ENCODE results near the gene GUK1. TPM values are rescaled to one million over a fixed set of nuclear protein-coding genes. Genes with fewer than 3 reads are reported as not detected.
A peak's percentile ranks its signal among the peaks of the same experiment; 100 is the strongest.

The GUK1 gene
- total RNA-seq, 1 experiment from 2014 or later: 111 TPM

DNA sequence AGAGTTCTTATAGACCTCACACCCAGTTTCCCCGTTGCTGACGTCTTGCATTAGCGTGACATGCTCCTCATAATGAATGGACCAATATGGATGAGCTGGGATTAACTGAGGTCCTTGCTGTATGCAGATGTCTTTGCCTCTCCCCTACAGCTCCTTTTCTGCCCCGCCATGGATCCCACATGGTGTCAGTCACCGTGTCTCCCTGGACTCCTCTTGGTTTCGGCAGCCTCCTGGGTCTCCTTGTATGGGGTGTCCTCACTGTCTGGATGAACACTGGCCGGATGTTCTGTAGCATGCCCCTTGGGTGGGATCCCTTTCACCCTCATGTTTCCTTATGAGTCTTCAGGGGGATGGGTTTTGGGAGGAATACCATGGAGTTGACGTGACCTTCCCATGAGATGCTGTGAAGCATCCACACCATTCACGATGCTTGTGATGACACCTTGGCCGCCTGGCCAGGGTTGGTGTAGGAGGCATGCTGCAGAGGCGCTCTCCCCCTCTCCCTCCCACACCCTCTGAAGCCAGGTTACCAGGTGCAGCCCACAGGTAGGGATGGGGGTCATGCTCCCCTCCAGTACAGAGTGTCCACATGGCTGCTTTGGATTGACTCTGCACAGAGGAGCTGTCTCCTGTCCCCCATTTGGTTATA, 14.1 kb downstream of the GUK1 start:
- H3K27ac Mint-ChIP-seq: no peak overlapping the region
- ChIA-PET POLR2A (no interaction called here), CTCF (interaction anchor here (1.3 kb wide), 1 partner anchor 23 kb away, joined by 3 read pairs; no protein-coding TSS in a partner anchor)
- no peak for ATAC-seq
- no peaks in the 10 kb centered on the region for H3K36me3 Mint-ChIP-seq
- peaks cover 10% of the 10 kb centered on the region for H3K27me3 Mint-ChIP-seq (ENCODE audit: low read depth)
- no peak overlapping the region for H3K4me3 Mint-ChIP-seq
- no peaks in the 10 kb centered on the region for H3K9me3 Mint-ChIP-seq
- DNase-seq (ENCODE audit: low spot score): peak; percentile 8
- 0 out of 2 replicates have a peak, but pooled peaks cover 2% of the 10 kb centered on the region for H3K4me1 Mint-ChIP-seq
- no peak for TF ChIP-seq SMAD4 (CRISPR knock-in tag; IDR thresholded peaks at IDR 0.05)
- TF ChIP-seq ZNF423 (CRISPR knock-in tag; IDR thresholded peaks at IDR 0.05): no peak
- no peak for TF ChIP-seq ZNF232 (CRISPR knock-in tag; IDR thresholded peaks at IDR 0.05)
- TF ChIP-seq, protein P1, sequence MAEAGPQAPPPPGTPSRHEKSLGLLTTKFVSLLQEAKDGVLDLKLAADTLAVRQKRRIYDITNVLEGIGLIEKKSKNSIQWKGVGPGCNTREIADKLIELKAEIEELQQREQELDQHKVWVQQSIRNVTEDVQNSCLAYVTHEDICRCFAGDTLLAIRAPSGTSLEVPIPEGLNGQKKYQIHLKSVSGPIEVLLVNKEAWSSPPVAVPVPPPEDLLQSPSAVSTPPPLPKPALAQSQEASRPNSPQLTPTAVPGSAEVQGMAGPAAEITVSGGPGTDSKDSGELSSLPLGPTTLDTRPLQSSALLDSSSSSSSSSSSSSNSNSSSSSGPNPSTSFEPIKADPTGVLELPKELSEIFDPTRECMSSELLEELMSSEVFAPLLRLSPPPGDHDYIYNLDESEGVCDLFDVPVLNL (CRISPR knock-in tag; IDR thresholded peaks at IDR 0.05; ENCODE audit: borderline replicate concordance, low read depth): no peak
- no peak for TF ChIP-seq ZNF138 (CRISPR knock-in tag; conservative IDR thresholded peaks at IDR 0.05)
- TF ChIP-seq, protein P2, sequence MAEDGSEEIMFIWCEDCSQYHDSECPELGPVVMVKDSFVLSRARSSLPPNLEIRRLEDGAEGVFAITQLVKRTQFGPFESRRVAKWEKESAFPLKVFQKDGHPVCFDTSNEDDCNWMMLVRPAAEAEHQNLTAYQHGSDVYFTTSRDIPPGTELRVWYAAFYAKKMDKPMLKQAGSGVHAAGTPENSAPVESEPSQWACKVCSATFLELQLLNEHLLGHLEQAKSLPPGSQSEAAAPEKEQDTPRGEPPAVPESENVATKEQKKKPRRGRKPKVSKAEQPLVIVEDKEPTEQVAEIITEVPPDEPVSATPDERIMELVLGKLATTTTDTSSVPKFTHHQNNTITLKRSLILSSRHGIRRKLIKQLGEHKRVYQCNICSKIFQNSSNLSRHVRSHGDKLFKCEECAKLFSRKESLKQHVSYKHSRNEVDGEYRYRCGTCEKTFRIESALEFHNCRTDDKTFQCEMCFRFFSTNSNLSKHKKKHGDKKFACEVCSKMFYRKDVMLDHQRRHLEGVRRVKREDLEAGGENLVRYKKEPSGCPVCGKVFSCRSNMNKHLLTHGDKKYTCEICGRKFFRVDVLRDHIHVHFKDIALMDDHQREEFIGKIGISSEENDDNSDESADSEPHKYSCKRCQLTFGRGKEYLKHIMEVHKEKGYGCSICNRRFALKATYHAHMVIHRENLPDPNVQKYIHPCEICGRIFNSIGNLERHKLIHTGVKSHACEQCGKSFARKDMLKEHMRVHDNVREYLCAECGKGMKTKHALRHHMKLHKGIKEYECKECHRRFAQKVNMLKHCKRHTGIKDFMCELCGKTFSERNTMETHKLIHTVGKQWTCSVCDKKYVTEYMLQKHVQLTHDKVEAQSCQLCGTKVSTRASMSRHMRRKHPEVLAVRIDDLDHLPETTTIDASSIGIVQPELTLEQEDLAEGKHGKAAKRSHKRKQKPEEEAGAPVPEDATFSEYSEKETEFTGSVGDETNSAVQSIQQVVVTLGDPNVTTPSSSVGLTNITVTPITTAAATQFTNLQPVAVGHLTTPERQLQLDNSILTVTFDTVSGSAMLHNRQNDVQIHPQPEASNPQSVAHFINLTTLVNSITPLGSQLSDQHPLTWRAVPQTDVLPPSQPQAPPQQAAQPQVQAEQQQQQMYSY (CRISPR knock-in tag; IDR thresholded peaks at IDR 0.05): no peak
- no peak for TF ChIP-seq STAT6 (CRISPR knock-in tag; conservative IDR thresholded peaks at IDR 0.05; ENCODE audit: low read depth)
- TF ChIP-seq KAT7 (CRISPR knock-in tag; IDR thresholded peaks at IDR 0.05; ENCODE audit: borderline replicate concordance): no peak
- TF ChIP-seq, protein P3, sequence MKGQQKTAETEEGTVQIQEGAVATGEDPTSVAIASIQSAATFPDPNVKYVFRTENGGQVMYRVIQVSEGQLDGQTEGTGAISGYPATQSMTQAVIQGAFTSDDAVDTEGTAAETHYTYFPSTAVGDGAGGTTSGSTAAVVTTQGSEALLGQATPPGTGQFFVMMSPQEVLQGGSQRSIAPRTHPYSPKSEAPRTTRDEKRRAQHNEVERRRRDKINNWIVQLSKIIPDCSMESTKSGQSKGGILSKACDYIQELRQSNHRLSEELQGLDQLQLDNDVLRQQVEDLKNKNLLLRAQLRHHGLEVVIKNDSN (CRISPR knock-in tag; IDR thresholded peaks at IDR 0.05): no peak
- no peak for TF ChIP-seq CREB1 (CRISPR knock-in tag; IDR thresholded peaks at IDR 0.05)
- TF ChIP-seq JAZF1 (CRISPR knock-in tag; IDR thresholded peaks at IDR 0.05): no peak
- no peak for TF ChIP-seq SP1 (CRISPR knock-in tag; conservative IDR thresholded peaks at IDR 0.05)
- no peak for TF ChIP-seq ATF1 (CRISPR knock-in tag; IDR thresholded peaks at IDR 0.05)
- TF ChIP-seq, protein P4, sequence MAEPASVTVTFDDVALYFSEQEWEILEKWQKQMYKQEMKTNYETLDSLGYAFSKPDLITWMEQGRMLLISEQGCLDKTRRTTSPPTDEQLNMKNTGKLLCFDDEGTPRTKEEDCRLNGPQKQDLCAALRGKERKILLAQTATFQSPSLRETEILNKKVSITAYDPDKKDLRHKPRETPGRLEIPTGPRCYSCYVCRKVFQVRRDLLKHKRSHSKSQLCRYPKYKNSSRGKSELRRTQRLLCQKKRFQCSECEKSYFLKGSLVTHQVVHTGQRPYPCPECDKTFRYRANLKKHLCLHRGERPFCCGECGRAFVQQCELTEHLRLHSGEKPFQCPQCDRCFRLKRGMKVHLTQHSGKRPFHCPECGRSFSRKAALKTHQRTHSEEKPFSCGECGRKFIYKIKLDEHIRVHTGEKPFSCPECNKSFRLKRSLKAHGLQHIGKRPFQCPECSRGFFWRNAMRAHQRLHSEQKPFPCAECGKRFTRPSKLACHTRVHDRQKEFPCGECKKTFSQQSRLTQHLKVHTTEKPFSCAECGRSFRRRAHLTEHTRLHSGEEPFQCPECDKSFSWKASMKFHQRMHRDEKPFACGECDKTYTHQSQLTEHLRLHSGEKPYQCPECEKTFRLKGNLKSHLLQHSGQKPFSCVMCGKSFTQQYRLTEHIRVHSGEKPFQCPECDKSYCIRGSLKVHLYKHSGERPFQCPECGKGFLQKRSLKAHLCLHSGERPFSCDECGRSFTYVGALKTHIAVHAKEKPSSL (CRISPR knock-in tag; conservative IDR thresholded peaks at IDR 0.05): no peak
- TF ChIP-seq ZNF396 (CRISPR knock-in tag; IDR thresholded peaks at IDR 0.05; ENCODE audit: borderline replicate concordance): no peak
- no peak for TF ChIP-seq E2F1 (CRISPR knock-in tag; IDR thresholded peaks at IDR 0.05)
- TF ChIP-seq, protein P5, sequence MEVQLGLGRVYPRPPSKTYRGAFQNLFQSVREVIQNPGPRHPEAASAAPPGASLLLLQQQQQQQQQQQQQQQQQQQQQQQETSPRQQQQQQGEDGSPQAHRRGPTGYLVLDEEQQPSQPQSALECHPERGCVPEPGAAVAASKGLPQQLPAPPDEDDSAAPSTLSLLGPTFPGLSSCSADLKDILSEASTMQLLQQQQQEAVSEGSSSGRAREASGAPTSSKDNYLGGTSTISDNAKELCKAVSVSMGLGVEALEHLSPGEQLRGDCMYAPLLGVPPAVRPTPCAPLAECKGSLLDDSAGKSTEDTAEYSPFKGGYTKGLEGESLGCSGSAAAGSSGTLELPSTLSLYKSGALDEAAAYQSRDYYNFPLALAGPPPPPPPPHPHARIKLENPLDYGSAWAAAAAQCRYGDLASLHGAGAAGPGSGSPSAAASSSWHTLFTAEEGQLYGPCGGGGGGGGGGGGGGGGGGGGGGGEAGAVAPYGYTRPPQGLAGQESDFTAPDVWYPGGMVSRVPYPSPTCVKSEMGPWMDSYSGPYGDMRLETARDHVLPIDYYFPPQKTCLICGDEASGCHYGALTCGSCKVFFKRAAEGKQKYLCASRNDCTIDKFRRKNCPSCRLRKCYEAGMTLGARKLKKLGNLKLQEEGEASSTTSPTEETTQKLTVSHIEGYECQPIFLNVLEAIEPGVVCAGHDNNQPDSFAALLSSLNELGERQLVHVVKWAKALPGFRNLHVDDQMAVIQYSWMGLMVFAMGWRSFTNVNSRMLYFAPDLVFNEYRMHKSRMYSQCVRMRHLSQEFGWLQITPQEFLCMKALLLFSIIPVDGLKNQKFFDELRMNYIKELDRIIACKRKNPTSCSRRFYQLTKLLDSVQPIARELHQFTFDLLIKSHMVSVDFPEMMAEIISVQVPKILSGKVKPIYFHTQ (CRISPR knock-in tag; IDR thresholded peaks at IDR 0.05): no peak
